BE2C (cell line): ENCODE results near the gene CADM2.

Source experiments
- DNase-seq: peaks from one replicate; pipeline ENCODE4 v3.0.0-alpha.2; 2020
- H3K27me3 ChIP-seq: fragments of 250-450 bp; sonication (Bioruptor Pico); 2 replicates; pipeline ENCODE4 v1.5.1; 2020; ENCODE audit warnings: mild to moderate bottlenecking
- H3K36me3 ChIP-seq: fragments of 250-450 bp; sonication (Bioruptor Pico); 2 replicates; pipeline ENCODE4 v1.5.1; 2020; ENCODE audit warnings: mild to moderate bottlenecking
- H3K4me1 ChIP-seq: fragments of 250-450 bp; sonication (Bioruptor Pico); 2 replicates; pipeline ENCODE4 v1.5.1; 2020
- H3K4me3 ChIP-seq: 2 replicates; pipeline ENCODE4 v1.5.1; 2011; ENCODE audit warnings: low read depth, low read length
- H3K9me3 ChIP-seq: fragments of 250-450 bp; sonication (Bioruptor Pico); 2 replicates; pipeline ENCODE4 v1.5.1; 2020
- TF ChIP-seq, protein P1 (sequence below): IDR thresholded peaks from 2 replicates; pipeline ENCODE4 v1.5.1; 2012; ENCODE audit warnings: mild to moderate bottlenecking, low read depth, low read length

Gene CADM2

DNA sequence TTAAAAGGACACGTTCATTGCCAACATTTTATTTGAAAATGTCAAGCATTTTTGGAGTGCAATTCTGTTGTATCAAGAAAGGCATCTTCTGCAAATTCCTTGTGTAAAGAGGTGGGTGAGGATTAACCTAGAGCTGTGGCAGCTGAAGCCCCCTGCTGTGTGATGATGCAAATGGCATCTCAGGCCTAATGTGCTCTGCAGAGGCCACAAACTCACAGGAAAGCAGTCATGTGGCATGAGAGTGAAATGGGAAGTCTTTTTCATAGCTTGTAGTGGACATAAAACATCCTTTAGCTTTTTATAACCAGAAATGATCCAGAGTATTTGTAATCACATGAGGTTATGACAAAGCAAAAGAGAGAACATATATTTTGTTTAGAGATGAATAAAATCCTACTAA, 6.4 kb downstream of the CADM2 start:
- no peaks in the 10 kb centered on the region for H3K36me3 ChIP-seq
- H3K4me3 ChIP-seq = peak overlapping the region; percentile 17
- H3K27me3 ChIP-seq = no peaks in the 10 kb centered on the region
- no peaks in the 10 kb centered on the region for H3K9me3 ChIP-seq
- TF ChIP-seq, protein P1, sequence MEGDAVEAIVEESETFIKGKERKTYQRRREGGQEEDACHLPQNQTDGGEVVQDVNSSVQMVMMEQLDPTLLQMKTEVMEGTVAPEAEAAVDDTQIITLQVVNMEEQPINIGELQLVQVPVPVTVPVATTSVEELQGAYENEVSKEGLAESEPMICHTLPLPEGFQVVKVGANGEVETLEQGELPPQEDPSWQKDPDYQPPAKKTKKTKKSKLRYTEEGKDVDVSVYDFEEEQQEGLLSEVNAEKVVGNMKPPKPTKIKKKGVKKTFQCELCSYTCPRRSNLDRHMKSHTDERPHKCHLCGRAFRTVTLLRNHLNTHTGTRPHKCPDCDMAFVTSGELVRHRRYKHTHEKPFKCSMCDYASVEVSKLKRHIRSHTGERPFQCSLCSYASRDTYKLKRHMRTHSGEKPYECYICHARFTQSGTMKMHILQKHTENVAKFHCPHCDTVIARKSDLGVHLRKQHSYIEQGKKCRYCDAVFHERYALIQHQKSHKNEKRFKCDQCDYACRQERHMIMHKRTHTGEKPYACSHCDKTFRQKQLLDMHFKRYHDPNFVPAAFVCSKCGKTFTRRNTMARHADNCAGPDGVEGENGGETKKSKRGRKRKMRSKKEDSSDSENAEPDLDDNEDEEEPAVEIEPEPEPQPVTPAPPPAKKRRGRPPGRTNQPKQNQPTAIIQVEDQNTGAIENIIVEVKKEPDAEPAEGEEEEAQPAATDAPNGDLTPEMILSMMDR = peak; percentile 84
- peak; percentile 77 for DNase-seq
- peaks cover 16% of the 10 kb centered on the region for H3K4me1 ChIP-seq

DNA sequence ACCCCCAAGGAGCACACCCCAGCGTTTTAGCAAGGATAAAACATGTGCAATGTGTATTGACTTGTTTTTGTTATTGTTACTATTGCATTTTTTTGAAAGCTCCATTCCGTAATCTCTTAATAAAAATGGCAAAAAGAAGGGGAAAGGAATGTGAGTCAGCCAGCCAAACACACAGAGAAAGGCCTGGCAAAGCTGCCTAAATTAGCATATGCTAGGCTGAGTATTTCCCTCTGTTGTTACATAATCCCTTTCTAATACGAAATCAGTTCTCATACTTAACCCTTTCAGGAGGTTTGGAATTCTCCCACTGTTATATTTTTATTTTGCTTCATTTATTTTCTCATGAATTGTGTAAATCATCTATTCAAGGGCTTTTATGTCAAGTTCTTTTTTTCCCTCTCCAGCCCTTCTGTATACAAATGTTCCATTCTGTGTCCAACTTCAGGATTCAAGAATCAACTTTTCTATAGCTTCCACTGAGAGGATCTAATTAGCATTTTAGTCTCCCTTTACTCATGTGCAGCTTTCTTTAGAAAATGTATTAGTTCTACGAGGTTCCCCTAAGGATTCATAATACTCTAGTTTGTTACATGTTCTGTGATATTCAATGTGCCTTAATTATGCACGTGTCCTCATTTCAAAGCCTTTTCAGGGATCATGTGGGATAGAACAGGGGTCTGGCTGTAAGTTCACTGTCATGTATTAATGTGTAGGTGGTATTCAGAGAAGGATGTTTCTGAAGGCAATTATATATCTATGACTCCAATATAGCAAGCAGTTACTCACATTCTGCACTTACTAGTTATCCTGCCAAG, 9.2 kb downstream of the CADM2 start:
- Histone ChIP-seq H3K4me3 (peak overlapping the region; percentile 34), H3K9me3 (no peaks in the 10 kb centered on the region), H3K4me1 (peaks cover 22% of the 10 kb centered on the region), H3K27me3 (no peaks in the 10 kb centered on the region), H3K36me3 (no peaks in the 10 kb centered on the region)
- TF ChIP-seq, protein P1 = no peak
- DNase-seq = no peak

DNA sequence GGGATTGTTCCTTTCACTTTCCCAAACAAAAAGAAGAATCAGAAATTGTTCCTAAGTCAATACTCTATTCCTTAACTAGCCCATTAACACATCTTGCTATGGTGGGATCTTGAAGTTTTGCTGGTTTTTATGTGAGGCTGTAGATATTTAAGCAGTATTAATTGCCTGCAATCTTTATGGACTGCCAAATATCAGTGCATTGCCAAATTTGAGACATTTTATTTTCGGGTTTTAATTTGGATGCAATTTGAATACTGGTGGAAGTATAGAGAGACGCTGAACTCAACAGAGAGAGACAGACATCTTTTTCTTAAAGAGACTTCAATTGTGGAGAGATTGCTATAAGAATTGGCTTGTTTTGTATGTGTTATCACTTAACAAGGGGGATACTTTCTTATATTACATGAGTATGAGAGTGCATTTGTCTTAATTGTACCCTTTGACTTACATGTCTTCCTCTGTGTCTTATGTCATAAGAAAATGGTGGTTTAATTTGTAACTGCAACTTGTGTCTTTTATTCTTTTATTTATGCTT, 10.0 kb downstream of the CADM2 start:
- Histone ChIP-seq H3K9me3 (no peaks in the 10 kb centered on the region), H3K4me3 (peak overlapping the region; percentile 34), H3K36me3 (no peaks in the 10 kb centered on the region), H3K4me1 (peaks cover 26% of the 10 kb centered on the region), H3K27me3 (no peaks in the 10 kb centered on the region)
- DNase-seq = no peak
- TF ChIP-seq, protein P1 = no peak

DNA sequence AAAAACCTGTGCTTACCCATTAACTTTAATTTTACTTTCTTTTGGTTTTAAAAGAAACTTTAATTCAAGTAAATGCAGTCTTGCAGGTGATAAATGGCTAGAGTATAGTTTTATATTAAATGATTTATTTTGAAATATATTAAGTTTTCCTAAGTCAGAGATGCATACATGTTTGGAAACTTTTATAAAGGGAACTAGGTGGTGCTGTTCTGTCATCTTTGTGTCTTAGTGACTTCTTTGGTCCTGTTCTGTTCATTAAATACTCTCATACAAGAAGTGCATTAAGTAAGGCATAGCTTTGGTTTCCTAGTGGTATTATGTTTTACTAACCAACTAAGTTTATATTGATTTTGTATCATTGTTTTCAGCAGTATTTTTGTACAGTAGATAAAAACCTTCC, 15.6 kb downstream of the CADM2 start:
- no peak for DNase-seq
- Histone ChIP-seq H3K27me3 (no peaks in the 10 kb centered on the region), H3K4me1 (peaks cover 37% of the 10 kb centered on the region), H3K36me3 (no peaks in the 10 kb centered on the region), H3K4me3 (no peak overlapping the region), H3K9me3 (no peaks in the 10 kb centered on the region)
- TF ChIP-seq, protein P1 = peak; percentile 43

DNA sequence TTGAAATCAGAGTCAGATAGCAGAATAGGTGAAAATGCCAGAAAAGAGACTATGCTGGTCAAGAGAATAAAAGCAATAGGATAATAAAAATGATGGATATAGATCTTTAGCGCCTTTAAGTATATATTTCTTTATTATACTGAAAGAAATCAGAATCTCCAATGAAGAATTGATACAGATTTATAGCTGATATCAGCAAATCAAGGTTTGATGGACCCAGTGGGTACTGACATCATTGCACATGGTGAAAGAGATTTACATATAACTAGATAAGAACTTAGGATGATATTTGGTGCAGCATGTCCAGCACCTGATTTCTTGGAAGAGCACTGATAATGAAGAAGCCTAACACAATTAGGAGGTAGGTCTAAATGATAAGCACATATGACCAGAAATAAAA, 18.2 kb downstream of the CADM2 start:
- Histone ChIP-seq H3K4me3 (no peak overlapping the region), H3K4me1 (peaks cover 43% of the 10 kb centered on the region), H3K9me3 (no peaks in the 10 kb centered on the region), H3K27me3 (no peaks in the 10 kb centered on the region), H3K36me3 (no peaks in the 10 kb centered on the region)
- DNase-seq = no peak
- TF ChIP-seq, protein P1 = no peak

DNA sequence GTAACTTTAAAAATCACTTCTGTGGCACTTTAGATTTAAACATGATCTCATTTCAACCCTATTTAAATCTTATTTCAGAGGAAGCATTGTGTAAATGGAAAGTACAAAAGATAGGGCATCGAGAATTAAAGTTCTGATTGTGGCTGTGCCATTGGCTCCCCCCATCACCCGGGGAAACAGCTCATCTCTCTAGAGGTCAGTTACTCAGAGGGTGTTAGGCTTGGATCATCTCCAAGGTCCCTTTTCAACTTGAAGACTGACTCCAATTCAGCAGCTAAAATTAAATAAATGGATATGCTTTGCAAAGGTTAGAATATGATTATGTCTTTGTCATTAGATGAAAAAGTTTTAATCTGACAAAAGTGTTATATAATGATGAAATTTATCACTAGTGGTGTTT, 20.1 kb downstream of the CADM2 start:
- Histone ChIP-seq H3K9me3 (no peaks in the 10 kb centered on the region), H3K4me1 (peaks cover 38% of the 10 kb centered on the region), H3K27me3 (no peaks in the 10 kb centered on the region), H3K4me3 (peak overlapping the region; percentile 14), H3K36me3 (no peaks in the 10 kb centered on the region)
- DNase-seq = peak; percentile 55
- TF ChIP-seq, protein P1 = no peak
